HCT116 (cell line): ENCODE data around the gene ARHGAP31. TPM values are rescaled to one million over a fixed set of nuclear protein-coding genes. Genes with fewer than 3 reads are reported as not detected.

Source experiments
- ATAC-seq: fragments of 200-7000 bp; cut with Tn5 transposase; 2 replicates; pipeline ENCODE4 v1.9.1; 2020; ENCODE audit warnings: mild to moderate bottlenecking, moderate library complexity
- BruUV-seq: library from RNA; stranded (reverse); fragments of 400-500 nt; replicated peaks from 2 replicates; lab custom pipeline; 2021; lab: Mats Ljungman, UMichigan
- CTCF ChIA-PET: fragments of 300-600 bp; sonication (Branson Sonifier 250); formaldehyde crosslinking; loops from one replicate; lab custom pipeline; 2021; ENCODE audit warnings: antibody characterized with exemption; lab: Charles Lee
- POLR2A ChIA-PET: fragments of 300-600, 350-600 bp; sonication (Branson Sonifier 250); formaldehyde crosslinking; loops from one replicate; lab custom pipeline; 2021; ENCODE audit warnings: antibody characterized with exemption; lab: Charles Lee
- RAD21 ChIA-PET, 2 experiments: fragments of 300-600 bp; sonication (Branson Sonifier 250); formaldehyde crosslinking; loops; one replicate each; lab custom pipeline; 2023; ENCODE audit warnings: low total read pairs in 2 of 2; ENCODE audit not compliant: uncharacterized antibody in 2 of 2, unreplicated experiment in 2 of 2, low non-redundant PET in 1 of 2; lab: Charles Lee
- DNase-seq: peaks from one replicate; pipeline ENCODE4 v3.0.0-alpha.2; 2010; ENCODE audit warnings: low read depth, low spot score
- H2AFZ ChIP-seq: fragments of 200-600 bp; shearing (Covaris generic), sonication (generic); 2 replicates; pipeline ENCODE4 v1.6.1; 2017; ENCODE audit warnings: low read depth, mixed run types, mixed read lengths, antibody characterized with exemption, low read length; ENCODE audit not compliant: poor library complexity, severe bottlenecking
- H3K27ac ChIP-seq: 2 replicates; pipeline ENCODE4 v1.5.1; 2012; ENCODE audit warnings: low read depth, low read length
- H3K27me3 ChIP-seq: fragments of 200-600 bp; sonication (generic); 2 replicates; pipeline ENCODE4 v1.6.1; 2016; ENCODE audit warnings: mixed run types, low read length, mixed read lengths; ENCODE audit not compliant: insufficient read depth
- H3K36me3 ChIP-seq, 2 experiments: fragments of 200-500 bp in 1 of 2; fragments of 200-600 bp in 1 of 2; sonication (Bioruptor generic) in 1 of 2; sonication (generic) in 1 of 2; 2 replicates each; pipeline versions ENCODE4 v1.5.1 to v1.6.1; 2014 to 2016; ENCODE audit warnings: low read length in 2 of 2, inconsistent platforms in 1 of 2, mixed read lengths in 1 of 2, mixed run types in 1 of 2; ENCODE audit not compliant: insufficient read depth in 2 of 2, control insufficient read depth in 1 of 2
- H3K4me1 ChIP-seq, 2 experiments: fragments of 200-600 bp in 1 of 2; sonication (generic) in 1 of 2; 2 replicates each; pipeline versions ENCODE4 v1.5.1 to v1.6.1; 2012 to 2017; ENCODE audit warnings: low read length in 2 of 2, inconsistent platforms in 1 of 2, mild to moderate bottlenecking in 1 of 2, mixed read lengths in 1 of 2, mixed run types in 1 of 2, moderate library complexity in 1 of 2; ENCODE audit not compliant: insufficient read depth in 2 of 2, control insufficient read depth in 1 of 2
- H3K4me2 ChIP-seq: fragments of 200-600 bp; sonication (generic); 2 replicates; pipeline ENCODE4 v1.6.1; 2017; ENCODE audit warnings: mixed run types, low read length, mixed read lengths
- H3K4me3 ChIP-seq, 2 experiments: fragments of 200-600 bp in 1 of 2; sonication (generic) in 1 of 2; replicated peaks in 1 of 2; 2 replicates each; pipeline ENCODE4 v1.5.1; 2011 to 2016; ENCODE audit warnings: low read length in 2 of 2, control low read depth in 1 of 2, low read depth in 1 of 2, mild to moderate bottlenecking in 1 of 2, mixed read lengths in 1 of 2, mixed run types in 1 of 2
- H3K79me2 ChIP-seq: fragments of 200-600 bp; sonication (generic); 2 replicates; pipeline ENCODE4 v1.6.1; 2017; ENCODE audit warnings: mild to moderate bottlenecking, mixed run types, low read length, moderate library complexity, mixed read lengths; ENCODE audit not compliant: insufficient read depth
- H3K9ac ChIP-seq: fragments of 200-600 bp; sonication (generic); 2 replicates; pipeline ENCODE4 v1.6.1; 2016; ENCODE audit warnings: low read length, mixed read lengths
- H3K9me2 ChIP-seq: fragments of 200-600 bp; sonication (generic), shearing (Covaris generic); 2 replicates; pipeline ENCODE4 v1.6.1; 2017; ENCODE audit warnings: mixed run types, mild to moderate bottlenecking, moderate library complexity; ENCODE audit not compliant: insufficient read depth
- H3K9me3 ChIP-seq, 2 experiments: fragments of 200-500 bp in 1 of 2; fragments of 200-600 bp in 1 of 2; sonication (Bioruptor generic) in 1 of 2; sonication (generic) in 1 of 2; 2 replicates each; pipeline ENCODE4 v1.6.1; 2014 to 2017; ENCODE audit warnings: low read length in 2 of 2, mixed read lengths in 2 of 2, inconsistent platforms in 1 of 2, low read depth in 1 of 2, mild to moderate bottlenecking in 1 of 2, mixed run types in 1 of 2, moderate library complexity in 1 of 2; ENCODE audit not compliant: control insufficient read depth in 1 of 2, insufficient read depth in 1 of 2
- H4K20me1 ChIP-seq: fragments of 200-600 bp; sonication (generic), shearing (Covaris generic); 2 replicates; pipeline ENCODE4 v1.6.1; 2017; ENCODE audit warnings: mixed run types, mild to moderate bottlenecking, moderate library complexity; ENCODE audit not compliant: insufficient read depth
- EGR1 ChIP-seq: IDR thresholded peaks from 2 replicates; pipeline ENCODE4 v1.6.1; 2012; ENCODE audit warnings: low read depth
- intact Hi-C: fragments of 100-400 bp; cut with micrococcal nuclease; formaldehyde crosslinking; loops from 2 replicates; pipeline ENCODE4 v1.10.0; 2022
- total RNA-seq: library from RNA; stranded (reverse); gene quantifications from one replicate; pipeline ENCODE4 v1.2.1, GENCODE V29; 2021; ENCODE audit not compliant: unreplicated experiment
- TF ChIP-seq, protein P1 (sequence below), 3 experiments: fragments of 200-600 bp in 1 of 3; sonication (generic) in 1 of 3; IDR thresholded peaks in 2 of 3; conservative IDR thresholded peaks in 1 of 3; 2 replicates each; pipeline ENCODE4 v1.5.1; 2012 to 2017; ENCODE audit warnings: low read depth in 2 of 3, low read length in 2 of 3, antibody characterized with exemption in 1 of 3, borderline replicate concordance in 1 of 3, control low read depth in 1 of 3, mild to moderate bottlenecking in 1 of 3, mixed read lengths in 1 of 3, mixed run types in 1 of 3, moderate library complexity in 1 of 3; ENCODE audit not compliant: insufficient read depth in 1 of 3

ARHGAP31 gene
- total RNA-seq, 1 experiment from 2014 or later = 0.93 TPM

DNA sequence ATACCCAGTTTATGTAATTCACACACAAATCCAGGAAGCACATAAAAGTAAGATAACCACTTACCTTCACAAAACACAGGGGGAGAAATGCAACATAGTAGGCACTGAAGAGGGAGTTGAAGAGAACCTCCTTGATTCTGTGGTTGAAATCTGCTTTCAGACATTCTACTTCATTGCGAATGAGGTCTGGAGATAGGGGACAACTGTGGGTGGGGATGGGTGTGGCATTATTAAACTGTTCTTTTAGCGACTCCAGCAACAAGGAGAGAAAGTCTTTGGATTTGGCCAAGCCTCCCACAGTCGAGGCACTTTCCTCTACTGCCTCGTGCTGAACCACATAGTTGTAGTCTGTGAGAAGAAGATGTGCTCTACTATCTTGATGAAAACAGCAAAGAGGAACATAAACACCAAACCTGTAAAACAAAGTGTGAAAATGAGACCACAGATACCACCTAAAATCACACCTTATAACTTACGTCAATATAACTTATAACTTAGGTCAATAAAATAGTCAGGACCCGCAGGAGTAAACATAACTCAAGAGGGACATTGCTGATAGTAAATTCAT lies 143.6 kb downstream of the ARHGAP31 start:
- Histone ChIP-seq H2AFZ (no peak overlapping the region), H4K20me1 (no peaks in the 10 kb centered on the region), H3K4me1 (no peaks in the 10 kb centered on the region), H3K36me3 (peaks cover 28 to 42% of the 10 kb centered on the region in 2 experiments; a peak in 3 of 4 replicates), H3K4me2 (no peak overlapping the region), H3K27me3 (no peaks in the 10 kb centered on the region), H3K79me2 (no peaks in the 10 kb centered on the region), H3K9me3 (no peaks in the 10 kb centered on the region), H3K9ac (no peak overlapping the region), H3K27ac (no peak overlapping the region), H3K9me2 (no peaks in the 10 kb centered on the region), H3K4me3 (no peak overlapping the region)
- BruUV-seq = no TSS peak
- no peak for DNase-seq
- TF ChIP-seq, protein P1, sequence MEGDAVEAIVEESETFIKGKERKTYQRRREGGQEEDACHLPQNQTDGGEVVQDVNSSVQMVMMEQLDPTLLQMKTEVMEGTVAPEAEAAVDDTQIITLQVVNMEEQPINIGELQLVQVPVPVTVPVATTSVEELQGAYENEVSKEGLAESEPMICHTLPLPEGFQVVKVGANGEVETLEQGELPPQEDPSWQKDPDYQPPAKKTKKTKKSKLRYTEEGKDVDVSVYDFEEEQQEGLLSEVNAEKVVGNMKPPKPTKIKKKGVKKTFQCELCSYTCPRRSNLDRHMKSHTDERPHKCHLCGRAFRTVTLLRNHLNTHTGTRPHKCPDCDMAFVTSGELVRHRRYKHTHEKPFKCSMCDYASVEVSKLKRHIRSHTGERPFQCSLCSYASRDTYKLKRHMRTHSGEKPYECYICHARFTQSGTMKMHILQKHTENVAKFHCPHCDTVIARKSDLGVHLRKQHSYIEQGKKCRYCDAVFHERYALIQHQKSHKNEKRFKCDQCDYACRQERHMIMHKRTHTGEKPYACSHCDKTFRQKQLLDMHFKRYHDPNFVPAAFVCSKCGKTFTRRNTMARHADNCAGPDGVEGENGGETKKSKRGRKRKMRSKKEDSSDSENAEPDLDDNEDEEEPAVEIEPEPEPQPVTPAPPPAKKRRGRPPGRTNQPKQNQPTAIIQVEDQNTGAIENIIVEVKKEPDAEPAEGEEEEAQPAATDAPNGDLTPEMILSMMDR (IDR thresholded peaks at IDR 0.05 in 2 of 3, conservative IDR thresholded peaks at IDR 0.05 in 1 of 3; ENCODE audit: borderline replicate concordance in 1 of 3, insufficient read depth in 1 of 3, low read depth in 2 of 3, low read length in 2 of 3) = no peak
- POLR2A ChIA-PET = no interaction called here
- CTCF ChIA-PET = no interaction called here
- RAD21 ChIA-PET = no interaction called here
- intact Hi-C loops = no loop called here
- ATAC-seq = no peak

DNA sequence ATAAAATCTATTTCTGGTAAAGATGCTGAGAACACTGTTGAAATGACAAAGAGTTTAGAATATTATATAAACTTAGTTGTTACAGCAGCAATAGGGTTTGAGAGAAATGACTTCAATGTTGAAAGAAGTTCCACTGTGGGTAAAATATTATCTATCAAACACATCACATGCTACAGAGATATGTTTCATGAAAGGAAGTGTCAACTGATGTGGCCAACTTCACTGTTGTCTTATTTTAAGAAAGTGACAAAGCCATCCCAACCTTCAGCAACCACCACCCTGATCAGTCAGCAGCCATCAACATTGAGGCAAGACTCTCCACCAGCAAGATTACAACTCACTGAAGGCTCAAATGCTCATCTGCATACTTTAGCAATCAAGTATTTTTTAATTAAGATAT lies 149.0 kb downstream of the ARHGAP31 start:
- Histone ChIP-seq H3K9me2 (no peaks in the 10 kb centered on the region), H3K27me3 (no peaks in the 10 kb centered on the region), H3K9ac (no peak overlapping the region), H4K20me1 (no peaks in the 10 kb centered on the region), H3K4me3 (no peak overlapping the region), H3K9me3 (no peaks in the 10 kb centered on the region), H3K4me1 (no peaks in the 10 kb centered on the region), H3K36me3 (peaks cover 19 to 21% of the 10 kb centered on the region in 2 experiments), H3K27ac (no peak overlapping the region), H3K4me2 (no peak overlapping the region), H3K79me2 (peaks cover 5% of the 10 kb centered on the region; the same call in 1 of the 2 replicates), H2AFZ (no peak overlapping the region)
- no peak for TF ChIP-seq EGR1
- intact Hi-C loops = no loop called here
- DNase-seq (no peak), ATAC-seq (no peak)
- no TSS peak for BruUV-seq
- ChIA-PET POLR2A (no interaction called here), RAD21 (no interaction called here), CTCF (no interaction called here)
